SK-N-SH treated with all-trans-retinoic acid at 6 μM for 48 hours (cell line): ENCODE results near the gene ARAP2.

Source experiments
- ARNTL ChIP-seq: fragments of 450-650 bp; formaldehyde crosslinking; IDR thresholded peaks from 2 replicates; pipeline ENCODE4 v1.5.0; 2020; ENCODE audit warnings: low read depth, mild to moderate bottlenecking, moderate library complexity, borderline replicate concordance
- CSDC2 ChIP-seq: fragments of 250-450 bp; sonication (Bioruptor Pico); IDR thresholded peaks from 2 replicates; pipeline ENCODE4 v1.5.0; 2020; ENCODE audit warnings: mild to moderate bottlenecking, moderate library complexity
- ZFP30 ChIP-seq: fragments of 450-650 bp; formaldehyde crosslinking; IDR thresholded peaks from 2 replicates; pipeline ENCODE4 v1.5.0; 2022; ENCODE audit warnings: mild to moderate bottlenecking, moderate library complexity
- ZNF565 ChIP-seq: fragments of 450-650 bp; formaldehyde crosslinking; conservative IDR thresholded peaks from 2 replicates; pipeline ENCODE4 v1.5.0; 2020; ENCODE audit warnings: low read depth, mild to moderate bottlenecking, moderate library complexity

- no peak for TF ChIP-seq CSDC2
- no peak for TF ChIP-seq ZFP30 (CRISPR knock-in tag)
- TF ChIP-seq ARNTL (CRISPR knock-in tag): no peak
- no peak for TF ChIP-seq ZNF565 (CRISPR knock-in tag)
Observed at GRCh38 chr4:36282503-36283030, 38.3 kb upstream of the ARAP2 start.
